GM19455 (cell line): ENCODE data around the gene SIVA1.

Experiments used
- ATAC-seq: cut with Tn5 transposase; IDR thresholded peaks from one replicate; pipeline ENCODE4 v1.9.1; 2021; ENCODE audit not compliant: unreplicated experiment

Gene SIVA1

GRCh38 chr14:104734051-104734587 lies 18.8 kb upstream of the SIVA1 start:
- ATAC-seq: no peak

GRCh38 chr14:104734601-104734990 lies 18.4 kb upstream of the SIVA1 start:
- ATAC-seq: no peak

GRCh38 chr14:104734991-104735779 lies 17.8 kb upstream of the SIVA1 start:
- no peak for ATAC-seq

- ATAC-seq: no peak
Observed at GRCh38 chr14:104735830-104736642, 16.9 kb upstream of the SIVA1 start.

GRCh38 chr14:104738375-104739019 lies 14.4 kb upstream of the SIVA1 start:
- ATAC-seq: no peak

- no peak for ATAC-seq
Observed at GRCh38 chr14:104739026-104739425, 13.9 kb upstream of the SIVA1 start.

GRCh38 chr14:104739546-104740516 lies 13.1 kb upstream of the SIVA1 start:
- ATAC-seq: no peak

GRCh38 chr14:104741108-104741802 lies 11.7 kb upstream of the SIVA1 start:
- no peak for ATAC-seq

GRCh38 chr14:104741803-104742251 lies 11.1 kb upstream of the SIVA1 start:
- ATAC-seq: no peak

GRCh38 chr14:104742586-104743455 lies 10.1 kb upstream of the SIVA1 start:
- ATAC-seq: no peak

GRCh38 chr14:104743461-104744380 lies 9.2 kb upstream of the SIVA1 start:
- ATAC-seq: no peak

- no peak for ATAC-seq
Observed at GRCh38 chr14:104744484-104744883, 8.5 kb upstream of the SIVA1 start.

- no peak for ATAC-seq
Observed at GRCh38 chr14:104745431-104745830, 7.5 kb upstream of the SIVA1 start.

GRCh38 chr14:104746071-104746545 lies 6.8 kb upstream of the SIVA1 start:
- no peak for ATAC-seq

GRCh38 chr14:104746934-104747481 lies 5.9 kb upstream of the SIVA1 start:
- no peak for ATAC-seq

GRCh38 chr14:104747876-104748275 lies 5.1 kb upstream of the SIVA1 start:
- no peak for ATAC-seq

GRCh38 chr14:104749111-104749649 lies 3.8 kb upstream of the SIVA1 start:
- ATAC-seq: no peak
